Measurements from ENCODE around the gene CCDC15. TPM values are rescaled to one million over a fixed set of nuclear protein-coding genes. Genes with fewer than 3 reads are reported as not detected.

Gene CCDC15
- polyA plus RNA-seq, 1 donor: 2.5 TPM

- no peaks in the 10 kb centered on the region for H3K4me1 ChIP-seq (ENCODE audit: control insufficient read depth, insufficient read depth, low read length)
- H3K27me3 ChIP-seq (ENCODE audit: control insufficient read depth, insufficient read depth, low read length): peaks cover 2% of the 10 kb centered on the region
- H3K4me3 ChIP-seq (ENCODE audit: low read length): no peak overlapping the region
- no CpG with 5 or more reads among the region's 4 CpGs for WGBS (ENCODE audit: insufficient coverage, low lambda C conversion rate)
- H3K27ac ChIP-seq (ENCODE audit: low read length): no peak overlapping the region
- no peaks in the 10 kb centered on the region for H3K9me3 ChIP-seq (ENCODE audit: control insufficient read depth, low read depth, low read length)
- H3K36me3 ChIP-seq (ENCODE audit: control insufficient read depth, insufficient read depth, low read length): no peaks in the 10 kb centered on the region
- DNase-seq: no peak
These were observed 24.9 kb upstream of the CCDC15 start for GRCh38 chr11:124928942-124929665.

GRCh38 chr11:124930799-124931198, 23.2 kb upstream of the CCDC15 start:
- no peak overlapping the region for H3K4me3 ChIP-seq (ENCODE audit: low read length)
- H3K27ac ChIP-seq (ENCODE audit: low read length): no peak overlapping the region
- no peaks in the 10 kb centered on the region for H3K4me1 ChIP-seq (ENCODE audit: control insufficient read depth, insufficient read depth, low read length)
- H3K27me3 ChIP-seq (ENCODE audit: control insufficient read depth, insufficient read depth, low read length): peaks cover under 1% of the 10 kb centered on the region
- no peak for DNase-seq
- H3K36me3 ChIP-seq (ENCODE audit: control insufficient read depth, insufficient read depth, low read length): no peaks in the 10 kb centered on the region
- H3K9me3 ChIP-seq (ENCODE audit: control insufficient read depth, low read depth, low read length): no peaks in the 10 kb centered on the region
- 100% methylated on average over 1 of the region's 3 CpGs for WGBS (ENCODE audit: insufficient coverage, low lambda C conversion rate)

GRCh38 chr11:124934862-124935547, 19.0 kb upstream of the CCDC15 start:
- H3K27me3 ChIP-seq (ENCODE audit: control insufficient read depth, insufficient read depth, low read length): peaks cover 5% of the 10 kb centered on the region
- no CpG with 5 or more reads among the region's 4 CpGs for WGBS (ENCODE audit: insufficient coverage, low lambda C conversion rate)
- DNase-seq: peak in 1 of 2 donors; percentile 38

GRCh38 chr11:124935548-124936514, 18.2 kb upstream of the CCDC15 start, which contains the start of gene HEPACAM:
Gene HEPACAM (minus strand): TSS chr11:124936047. CDS start chr11:124936006, 41 bp downstream.
- Histone ChIP-seq H3K9me3 (ENCODE audit: control insufficient read depth, low read depth, low read length) (no peaks in the 10 kb centered on the region), H3K27ac (ENCODE audit: low read length) (no peak within 1 kb of the TSS), H3K36me3 (ENCODE audit: control insufficient read depth, insufficient read depth, low read length) (no peaks in the 10 kb centered on the region), H3K4me3 (ENCODE audit: low read length) (no peak within 1 kb of the TSS), H3K4me1 (ENCODE audit: control insufficient read depth, insufficient read depth, low read length) (no peaks in the 10 kb centered on the region), H3K27me3 (ENCODE audit: control insufficient read depth, insufficient read depth, low read length) (peaks cover 5% of the 10 kb centered on the region)
- WGBS (ENCODE audit: insufficient coverage, low lambda C conversion rate): 91% methylated on average over 7 of the region's 18 CpGs
- no peak for DNase-seq

More at GRCh38 chr11:124934862-124935547, 19.0 kb upstream of the CCDC15 start:
- no peak overlapping the region for H3K4me3 ChIP-seq (ENCODE audit: low read length)
- no peaks in the 10 kb centered on the region for H3K36me3 ChIP-seq (ENCODE audit: control insufficient read depth, insufficient read depth, low read length)
- H3K9me3 ChIP-seq (ENCODE audit: control insufficient read depth, low read depth, low read length): no peaks in the 10 kb centered on the region
- no peaks in the 10 kb centered on the region for H3K4me1 ChIP-seq (ENCODE audit: control insufficient read depth, insufficient read depth, low read length)
- no peak overlapping the region for H3K27ac ChIP-seq (ENCODE audit: low read length)

- no peak overlapping the region for H3K27ac ChIP-seq (ENCODE audit: low read length)
- DNase-seq: no peak
- no peaks in the 10 kb centered on the region for H3K4me1 ChIP-seq (ENCODE audit: control insufficient read depth, insufficient read depth, low read length)
- no peak overlapping the region for H3K4me3 ChIP-seq (ENCODE audit: low read length)
- WGBS (ENCODE audit: insufficient coverage, low lambda C conversion rate): no CpG with 5 or more reads among the region's 3 CpGs
- no peaks in the 10 kb centered on the region for H3K36me3 ChIP-seq (ENCODE audit: control insufficient read depth, insufficient read depth, low read length)
- H3K9me3 ChIP-seq (ENCODE audit: control insufficient read depth, low read depth, low read length): no peaks in the 10 kb centered on the region
- peaks cover 5% of the 10 kb centered on the region for H3K27me3 ChIP-seq (ENCODE audit: control insufficient read depth, insufficient read depth, low read length)
These were observed 16.6 kb upstream of the CCDC15 start for GRCh38 chr11:124937336-124937935.

GRCh38 chr11:124938206-124938765, 15.7 kb upstream of the CCDC15 start:
- Histone ChIP-seq H3K27ac (ENCODE audit: low read length) (no peak overlapping the region), H3K4me3 (ENCODE audit: low read length) (no peak overlapping the region), H3K4me1 (ENCODE audit: control insufficient read depth, insufficient read depth, low read length) (no peaks in the 10 kb centered on the region), H3K9me3 (ENCODE audit: control insufficient read depth, low read depth, low read length) (no peaks in the 10 kb centered on the region), H3K27me3 (ENCODE audit: control insufficient read depth, insufficient read depth, low read length) (peaks cover 5% of the 10 kb centered on the region), H3K36me3 (ENCODE audit: control insufficient read depth, insufficient read depth, low read length) (no peaks in the 10 kb centered on the region)
- DNase-seq: no peak
- 80% methylated on average over 1 of the region's 6 CpGs for WGBS (ENCODE audit: insufficient coverage, low lambda C conversion rate)

- no peaks in the 10 kb centered on the region for H3K9me3 ChIP-seq (ENCODE audit: control insufficient read depth, low read depth, low read length)
- H3K27ac ChIP-seq (ENCODE audit: low read length): no peak overlapping the region
- DNase-seq: no peak
- H3K4me3 ChIP-seq (ENCODE audit: low read length): no peak overlapping the region
- H3K36me3 ChIP-seq (ENCODE audit: control insufficient read depth, insufficient read depth, low read length): no peaks in the 10 kb centered on the region
- no CpG with 5 or more reads among the region's 6 CpGs for WGBS (ENCODE audit: insufficient coverage, low lambda C conversion rate)
- peaks cover 5% of the 10 kb centered on the region for H3K27me3 ChIP-seq (ENCODE audit: control insufficient read depth, insufficient read depth, low read length)
- peaks cover 3% of the 10 kb centered on the region for H3K4me1 ChIP-seq (ENCODE audit: control insufficient read depth, insufficient read depth, low read length)
These were observed 15.0 kb upstream of the CCDC15 start for GRCh38 chr11:124938970-124939369.

- DNase-seq: no peak
- no peaks in the 10 kb centered on the region for H3K36me3 ChIP-seq (ENCODE audit: control insufficient read depth, insufficient read depth, low read length)
- H3K4me3 ChIP-seq (ENCODE audit: low read length): no peak overlapping the region
- H3K4me1 ChIP-seq (ENCODE audit: control insufficient read depth, insufficient read depth, low read length): peaks cover 3% of the 10 kb centered on the region
- no CpG with 5 or more reads among the region's 1 CpG for whole genome bisulfite sequencing (ENCODE audit: insufficient coverage, low lambda C conversion rate)
- H3K27me3 ChIP-seq (ENCODE audit: control insufficient read depth, insufficient read depth, low read length): peaks cover under 1% of the 10 kb centered on the region
- no peaks in the 10 kb centered on the region for H3K9me3 ChIP-seq (ENCODE audit: control insufficient read depth, low read depth, low read length)
- no peak overlapping the region for H3K27ac ChIP-seq (ENCODE audit: low read length)
These were observed 12.3 kb upstream of the CCDC15 start for GRCh38 chr11:124941703-124942102.

- Histone ChIP-seq H3K36me3 (ENCODE audit: control insufficient read depth, insufficient read depth, low read length) (no peaks in the 10 kb centered on the region), H3K4me3 (ENCODE audit: low read length) (no peak overlapping the region), H3K27ac (ENCODE audit: low read length) (no peak overlapping the region), H3K9me3 (ENCODE audit: control insufficient read depth, low read depth, low read length) (no peaks in the 10 kb centered on the region), H3K4me1 (ENCODE audit: control insufficient read depth, insufficient read depth, low read length) (peaks cover 3% of the 10 kb centered on the region), H3K27me3 (ENCODE audit: control insufficient read depth, insufficient read depth, low read length) (no peaks in the 10 kb centered on the region)
- no peak for DNase-seq
- WGBS (ENCODE audit: insufficient coverage, low lambda C conversion rate): 80% methylated on average over 1 of the region's 6 CpGs
These were observed 11.3 kb upstream of the CCDC15 start for GRCh38 chr11:124942466-124943253.

Measured in large intestine (tissue), 3 donors.